Mesothelial cell of epicardium (in vitro differentiated cells): ENCODE measurements around the gene FRAS1. TPM values are rescaled to one million over a fixed set of nuclear protein-coding genes. Genes with fewer than 3 reads are reported as not detected.
"Not testable (repeated sequence)": the region's sequence is repeated elsewhere in the genome, so short reads cannot be mapped to it uniquely, and the experiment has no call there.

Experiments used
- DNase-seq, 2 experiments: peaks; one replicate each; pipeline ENCODE4 v3.0.0; 2021; ENCODE audit warnings: low spot score in 2 of 2; ENCODE audit not compliant: unreplicated experiment in 2 of 2
- H3K27ac Mint-ChIP-seq: 2 replicates; pipeline ENCODE4 v1.8.0; 2021; ENCODE audit warnings: mixed read lengths
- H3K27me3 Mint-ChIP-seq: 2 replicates; pipeline ENCODE4 v1.8.0; 2021; ENCODE audit warnings: low read depth, mixed read lengths
- H3K36me3 Mint-ChIP-seq: 2 replicates; pipeline ENCODE4 v1.8.0; 2021; ENCODE audit warnings: mixed read lengths
- H3K4me1 Mint-ChIP-seq: 2 replicates; pipeline ENCODE4 v1.8.0; 2021; ENCODE audit warnings: mixed read lengths
- H3K4me3 Mint-ChIP-seq: 2 replicates; pipeline ENCODE4 v1.8.0; 2021; ENCODE audit warnings: mild to moderate bottlenecking, moderate library complexity, mixed read lengths
- H3K9me3 Mint-ChIP-seq: 2 replicates; pipeline ENCODE4 v1.8.0; 2021; ENCODE audit warnings: mixed read lengths
- total RNA-seq: library from RNA; stranded (reverse); gene quantifications from 3 replicates; pipeline ENCODE4 v1.2.1, GENCODE V29; 2021
- TF ChIP-seq, protein P1 (sequence below): fragments of 200-600 bp; sonication (generic); IDR thresholded peaks from one replicate; pipeline ENCODE4 v1.5.0; 2021; ENCODE audit warnings: antibody characterized with exemption; ENCODE audit not compliant: unreplicated experiment

The FRAS1 gene
- total RNA-seq, 1 donor from 2014 or later, result 51.9 TPM

- peaks cover 29% of the 10 kb centered on the region for H3K36me3 Mint-ChIP-seq
- no peaks in the 10 kb centered on the region for H3K27me3 Mint-ChIP-seq
- H3K9me3 Mint-ChIP-seq, result no peaks in the 10 kb centered on the region
- TF ChIP-seq, protein P1, sequence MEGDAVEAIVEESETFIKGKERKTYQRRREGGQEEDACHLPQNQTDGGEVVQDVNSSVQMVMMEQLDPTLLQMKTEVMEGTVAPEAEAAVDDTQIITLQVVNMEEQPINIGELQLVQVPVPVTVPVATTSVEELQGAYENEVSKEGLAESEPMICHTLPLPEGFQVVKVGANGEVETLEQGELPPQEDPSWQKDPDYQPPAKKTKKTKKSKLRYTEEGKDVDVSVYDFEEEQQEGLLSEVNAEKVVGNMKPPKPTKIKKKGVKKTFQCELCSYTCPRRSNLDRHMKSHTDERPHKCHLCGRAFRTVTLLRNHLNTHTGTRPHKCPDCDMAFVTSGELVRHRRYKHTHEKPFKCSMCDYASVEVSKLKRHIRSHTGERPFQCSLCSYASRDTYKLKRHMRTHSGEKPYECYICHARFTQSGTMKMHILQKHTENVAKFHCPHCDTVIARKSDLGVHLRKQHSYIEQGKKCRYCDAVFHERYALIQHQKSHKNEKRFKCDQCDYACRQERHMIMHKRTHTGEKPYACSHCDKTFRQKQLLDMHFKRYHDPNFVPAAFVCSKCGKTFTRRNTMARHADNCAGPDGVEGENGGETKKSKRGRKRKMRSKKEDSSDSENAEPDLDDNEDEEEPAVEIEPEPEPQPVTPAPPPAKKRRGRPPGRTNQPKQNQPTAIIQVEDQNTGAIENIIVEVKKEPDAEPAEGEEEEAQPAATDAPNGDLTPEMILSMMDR, result no peak
- H3K27ac Mint-ChIP-seq, result no peak overlapping the region
- DNase-seq, result no peak
- H3K4me1 Mint-ChIP-seq, result peaks cover 24% of the 10 kb centered on the region
- H3K4me3 Mint-ChIP-seq, result no peak overlapping the region
These were observed 485.2 kb downstream of the FRAS1 start for GRCh38 chr4:78542373-78542772.

DNA sequence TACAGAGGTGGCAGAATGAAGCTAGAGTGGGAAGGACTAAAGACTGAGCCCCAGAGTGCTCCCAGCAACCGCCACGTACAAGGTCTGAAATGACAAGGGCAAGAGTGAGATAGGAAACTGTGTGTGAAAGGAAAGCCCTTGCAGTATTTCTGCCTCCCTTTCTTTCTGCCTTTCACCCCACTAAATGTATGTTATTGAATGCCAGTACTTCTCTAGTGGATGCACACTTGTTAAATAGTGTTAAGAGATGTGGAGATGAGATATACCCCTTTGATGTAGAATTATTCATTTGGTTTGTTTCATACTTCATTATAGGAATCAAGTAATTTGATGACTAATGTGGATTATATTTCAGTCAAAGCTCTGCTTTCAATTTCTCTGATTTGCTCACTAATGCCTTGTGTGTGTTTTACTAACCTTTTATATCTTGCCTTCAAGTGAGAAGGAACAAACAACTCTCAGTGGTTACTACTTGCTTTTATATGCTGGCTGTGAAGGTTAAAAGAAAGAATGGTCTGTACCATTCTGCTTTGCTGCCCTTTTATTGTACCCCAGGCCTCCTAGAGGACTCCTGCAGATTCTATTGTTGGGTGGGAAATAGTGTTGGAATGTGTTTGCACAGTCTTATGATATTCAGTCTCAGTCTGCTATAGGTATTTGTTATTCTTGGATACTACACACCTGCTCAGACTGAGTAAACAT is 486.5 kb downstream of the FRAS1 start:
- TF ChIP-seq, protein P1, result no peak
- Mint-ChIP-seq H3K36me3 (peaks cover 26% of the 10 kb centered on the region), H3K4me1 (peaks cover 24% of the 10 kb centered on the region), H3K9me3 (no peaks in the 10 kb centered on the region), H3K27ac (peak overlapping the region; percentile 67), H3K4me3 (no peak overlapping the region), H3K27me3 (no peaks in the 10 kb centered on the region)
- DNase-seq, result no peak

- no peaks in the 10 kb centered on the region for H3K27me3 Mint-ChIP-seq
- H3K4me1 Mint-ChIP-seq, result peaks cover 26% of the 10 kb centered on the region
These were observed 487.6 kb downstream of the FRAS1 start for GRCh38 chr4:78544678-78545077.

GRCh38 chr4:78545275-78546246 is 488.4 kb downstream of the FRAS1 start:
- no peak for DNase-seq
- Mint-ChIP-seq H3K4me1 (peaks cover 34% of the 10 kb centered on the region), H3K9me3 (no peaks in the 10 kb centered on the region), H3K36me3 (peaks cover 17% of the 10 kb centered on the region), H3K27me3 (no peaks in the 10 kb centered on the region), H3K27ac (peak overlapping the region; percentile 32), H3K4me3 (no peak overlapping the region)
- TF ChIP-seq, protein P1, result no peak

More at GRCh38 chr4:78544678-78545077, 487.6 kb downstream of the FRAS1 start:
- Mint-ChIP-seq H3K9me3 (no peaks in the 10 kb centered on the region), H3K36me3 (peaks cover 20% of the 10 kb centered on the region), H3K27ac (peak overlapping the region; percentile 14), H3K4me3 (no peak overlapping the region)
- TF ChIP-seq, protein P1, result no peak
- DNase-seq, result no peak

DNA sequence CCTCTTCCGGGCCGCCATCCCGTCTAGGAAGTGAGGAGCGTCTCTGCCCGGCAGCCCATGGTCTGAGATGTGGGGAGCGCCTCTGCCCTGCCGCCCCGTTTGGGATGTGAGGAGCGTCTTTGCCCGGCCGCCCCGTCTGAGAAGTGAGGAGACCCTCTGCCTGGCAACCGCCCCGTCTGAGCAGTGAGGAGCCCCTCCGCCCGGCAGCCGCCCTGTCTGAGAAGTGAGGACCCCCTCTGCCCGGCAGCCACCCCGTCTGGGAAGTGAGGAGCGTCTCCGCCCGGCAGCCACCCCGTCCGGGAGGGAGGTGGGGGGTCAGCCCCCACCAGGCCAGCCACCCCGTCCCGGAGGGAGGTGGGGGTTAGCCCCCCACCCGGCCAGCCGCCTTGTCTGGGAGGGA is 490.8 kb downstream of the FRAS1 start:
- H3K27ac Mint-ChIP-seq, H3K27me3 Mint-ChIP-seq, H3K36me3 Mint-ChIP-seq, H3K4me3 Mint-ChIP-seq, DNase-seq, H3K9me3 Mint-ChIP-seq: not testable (repeated sequence)
- H3K4me1 Mint-ChIP-seq, result peaks cover 49% of the 10 kb centered on the region

DNA sequence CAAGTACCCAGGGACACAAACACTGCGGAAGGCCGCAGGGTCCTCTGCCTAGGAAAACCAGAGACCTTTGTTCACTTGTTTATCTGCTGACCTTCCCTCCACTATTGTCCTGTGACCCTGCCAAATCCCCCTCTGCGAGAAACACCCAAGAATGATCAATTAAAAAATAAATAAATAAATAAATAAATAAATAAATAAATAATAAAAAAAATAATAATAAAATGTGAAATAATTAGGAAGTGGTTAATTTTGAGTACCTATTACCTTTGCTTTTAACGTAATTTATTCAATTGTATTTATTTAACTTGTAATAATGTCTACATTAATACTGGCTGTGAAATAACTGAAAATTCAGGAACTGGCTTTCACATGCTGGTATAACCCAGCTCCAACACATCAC is 491.8 kb downstream of the FRAS1 start:
- H3K4me3 Mint-ChIP-seq, H3K9me3 Mint-ChIP-seq, H3K27ac Mint-ChIP-seq, DNase-seq, H3K36me3 Mint-ChIP-seq, H3K27me3 Mint-ChIP-seq: not testable (repeated sequence)
- peaks cover 51% of the 10 kb centered on the region for H3K4me1 Mint-ChIP-seq
